Dendritic cell treated with granulocyte-macrophage colony-stimulating factor and Interleukin-4, amounts not matched to agents 40 ng/mL and 50 ng/mL, for 4 days (primary cell): ENCODE results near the gene NAA38.

ENCODE experiments used
- H3K27ac Mint-ChIP-seq: one replicate; pipeline ENCODE4 v1.8.0; 2022; ENCODE audit warnings: mild to moderate bottlenecking, mixed read lengths
- H3K27me3 Mint-ChIP-seq: one replicate; pipeline ENCODE4 v1.8.0; 2022; ENCODE audit warnings: mild to moderate bottlenecking, mixed read lengths
- H3K36me3 Mint-ChIP-seq: one replicate; pipeline ENCODE4 v1.8.0; 2022; ENCODE audit warnings: low read depth, mixed read lengths
- H3K4me1 Mint-ChIP-seq: one replicate; pipeline ENCODE4 v1.8.0; 2022; ENCODE audit warnings: low read depth, mixed read lengths
- H3K4me3 Mint-ChIP-seq: one replicate; pipeline ENCODE4 v1.8.0; 2022; ENCODE audit warnings: mild to moderate bottlenecking, moderate library complexity, mixed read lengths
- H3K9me3 Mint-ChIP-seq: one replicate; pipeline ENCODE4 v1.8.0; 2022; ENCODE audit warnings: mixed read lengths
- intact Hi-C: fragments of 100-400 bp; cut with micrococcal nuclease; formaldehyde crosslinking; loops from one replicate; pipeline ENCODE4 v1.15.0; 2022

Gene NAA38

GRCh38 chr17:7852262-7852670 lies 5.1 kb downstream of the NAA38 start:
- H3K4me1 Mint-ChIP-seq = peaks cover 49% of the 10 kb centered on the region
- no peaks in the 10 kb centered on the region for H3K9me3 Mint-ChIP-seq
- H3K27ac Mint-ChIP-seq = no peak overlapping the region
- intact Hi-C loops = loop anchor here (5.0 kb wide), 1 partner anchor 105 kb away; no protein-coding TSS in a partner anchor
- H3K4me3 Mint-ChIP-seq = no peak overlapping the region
- no peaks in the 10 kb centered on the region for H3K27me3 Mint-ChIP-seq
- no peaks in the 10 kb centered on the region for H3K36me3 Mint-ChIP-seq

GRCh38 chr17:7851438-7852261 lies 5.7 kb downstream of the NAA38 start:
- intact Hi-C loops = loop anchor here (1.0 to 5.0 kb wide), 3 partner anchors 17 to 104 kb away; partner anchors contain the start of gene KDM6B
- Mint-ChIP-seq H3K9me3 (no peaks in the 10 kb centered on the region), H3K27me3 (no peaks in the 10 kb centered on the region), H3K4me3 (peak overlapping the region; percentile 20), H3K4me1 (peaks cover 55% of the 10 kb centered on the region), H3K36me3 (no peaks in the 10 kb centered on the region), H3K27ac (peak overlapping the region; percentile 31)

GRCh38 chr17:7850701-7851437 lies 6.5 kb downstream of the NAA38 start:
- H3K27ac Mint-ChIP-seq = peak overlapping the region; percentile 31
- intact Hi-C loops = loop anchor here (1.0 to 5.0 kb wide), 3 partner anchors 16 to 104 kb away; partner anchors contain the start of gene KDM6B
- H3K36me3 Mint-ChIP-seq = no peaks in the 10 kb centered on the region
- no peaks in the 10 kb centered on the region for H3K9me3 Mint-ChIP-seq
- no peaks in the 10 kb centered on the region for H3K27me3 Mint-ChIP-seq
- H3K4me3 Mint-ChIP-seq = no peak overlapping the region
- H3K4me1 Mint-ChIP-seq = peaks cover 63% of the 10 kb centered on the region

GRCh38 chr17:7849751-7850504 lies 7.4 kb downstream of the NAA38 start:
- intact Hi-C loops = loop anchor here (2.0 to 10.0 kb wide), 3 partner anchors 15 to 305 kb away; partner anchors contain the start of genes KDM6B and PER1
- H3K27ac Mint-ChIP-seq = no peak overlapping the region
- peaks cover 69% of the 10 kb centered on the region for H3K4me1 Mint-ChIP-seq
- H3K27me3 Mint-ChIP-seq = no peaks in the 10 kb centered on the region
- no peaks in the 10 kb centered on the region for H3K9me3 Mint-ChIP-seq
- H3K4me3 Mint-ChIP-seq = no peak overlapping the region
- no peaks in the 10 kb centered on the region for H3K36me3 Mint-ChIP-seq

- H3K4me1 Mint-ChIP-seq = peaks cover 69% of the 10 kb centered on the region
- no peaks in the 10 kb centered on the region for H3K27me3 Mint-ChIP-seq
- peaks cover 4% of the 10 kb centered on the region for H3K36me3 Mint-ChIP-seq
- H3K27ac Mint-ChIP-seq = no peak overlapping the region
- no peaks in the 10 kb centered on the region for H3K9me3 Mint-ChIP-seq
- no peak overlapping the region for H3K4me3 Mint-ChIP-seq
- intact Hi-C loops = loop anchor here (10.0 kb wide), 1 partner anchor 306 kb away; the partner anchor contains the start of gene PER1
Observed at GRCh38 chr17:7849130-7849750, 8.1 kb downstream of the NAA38 start.

- H3K27me3 Mint-ChIP-seq = no peaks in the 10 kb centered on the region
- intact Hi-C loops = loop anchor here (10.0 kb wide), 1 partner anchor 306 kb away; the partner anchor contains the start of gene PER1
- H3K27ac Mint-ChIP-seq = no peak overlapping the region
- no peaks in the 10 kb centered on the region for H3K9me3 Mint-ChIP-seq
- peaks cover 9% of the 10 kb centered on the region for H3K36me3 Mint-ChIP-seq
- H3K4me1 Mint-ChIP-seq = peaks cover 69% of the 10 kb centered on the region
- H3K4me3 Mint-ChIP-seq = no peak overlapping the region
Observed at GRCh38 chr17:7848739-7849129, 8.6 kb downstream of the NAA38 start.

- H3K27me3 Mint-ChIP-seq = no peaks in the 10 kb centered on the region
- H3K9me3 Mint-ChIP-seq = no peaks in the 10 kb centered on the region
- H3K36me3 Mint-ChIP-seq = peaks cover 14% of the 10 kb centered on the region
- H3K4me1 Mint-ChIP-seq = peaks cover 69% of the 10 kb centered on the region
- H3K27ac Mint-ChIP-seq = peak overlapping the region; percentile 27
- intact Hi-C loops = loop anchor here (10.0 kb wide), 1 partner anchor 307 kb away; the partner anchor contains the start of gene PER1
- H3K4me3 Mint-ChIP-seq = no peak overlapping the region
Observed at GRCh38 chr17:7848131-7848579, 9.2 kb downstream of the NAA38 start.

- Mint-ChIP-seq H3K36me3 (peaks cover 25% of the 10 kb centered on the region), H3K27me3 (no peaks in the 10 kb centered on the region), H3K27ac (peak overlapping the region; percentile 98), H3K4me3 (no peak overlapping the region), H3K4me1 (peaks cover 69% of the 10 kb centered on the region), H3K9me3 (no peaks in the 10 kb centered on the region)
- intact Hi-C loops = loop anchor here (10.0 kb wide), 1 partner anchor 308 kb away; the partner anchor contains the start of gene PER1
Observed at GRCh38 chr17:7846765-7847661, 10.3 kb downstream of the NAA38 start.

- Mint-ChIP-seq H3K36me3 (peaks cover 33% of the 10 kb centered on the region), H3K27ac (peak overlapping the region; percentile 98), H3K4me3 (peak overlapping the region; percentile 93), H3K27me3 (no peaks in the 10 kb centered on the region), H3K9me3 (no peaks in the 10 kb centered on the region), H3K4me1 (peaks cover 65% of the 10 kb centered on the region)
- intact Hi-C loops = loop anchor here (10.0 kb wide), 1 partner anchor 309 kb away; the partner anchor contains the start of gene PER1
Observed at GRCh38 chr17:7846063-7846735, 11.2 kb downstream of the NAA38 start.

GRCh38 chr17:7845359-7846062 lies 11.8 kb downstream of the NAA38 start:
- intact Hi-C loops = loop anchor here (10.0 kb wide), 1 partner anchor 309 kb away; the partner anchor contains the start of gene PER1
- H3K27me3 Mint-ChIP-seq = no peaks in the 10 kb centered on the region
- peaks cover 65% of the 10 kb centered on the region for H3K4me1 Mint-ChIP-seq
- H3K9me3 Mint-ChIP-seq = no peaks in the 10 kb centered on the region
- H3K36me3 Mint-ChIP-seq = peaks cover 39% of the 10 kb centered on the region
- peak overlapping the region; percentile 98 for H3K27ac Mint-ChIP-seq
- peak overlapping the region; percentile 93 for H3K4me3 Mint-ChIP-seq
